Measurements from ENCODE around the gene SLC22A7.
A peak's percentile ranks its signal among the peaks of the same experiment; 100 is the strongest.

Gene SLC22A7

GRCh38 chr6:43268782-43269272 lies 29.2 kb upstream of the SLC22A7 start:
- POLR2A ChIA-PET: interaction anchor here (2.3 kb wide), 1 partner anchor 22 kb away, joined by 5 read pairs; no protein-coding TSS in a partner anchor
- DNase-seq (ENCODE audit: extremely low spot score): no peak
- TF ChIP-seq NFRKB (IDR thresholded peaks at IDR 0.05) (no peak), ZNF384 (IDR thresholded peaks at IDR 0.05) (no peak), L3MBTL2 (conservative IDR thresholded peaks at IDR 0.05) (no peak), CTBP1 (IDR thresholded peaks at IDR 0.05; ENCODE audit: borderline replicate concordance) (no peak)
- CTCF ChIA-PET: interaction anchor here (1.0 to 1.1 kb wide), 2 partner anchors 17 to 40 kb away, joined by 3 to 4 read pairs; partner anchors contain the start of gene DNPH1

- TF ChIP-seq LEF1 (IDR thresholded peaks at IDR 0.05; ENCODE audit: borderline replicate concordance) (no peak), SP1 (IDR thresholded peaks at IDR 0.05) (no peak), L3MBTL2 (conservative IDR thresholded peaks at IDR 0.05) (peak; percentile 50; the same call in 1 of the 2 replicates), HDGF (IDR thresholded peaks at IDR 0.05; ENCODE audit: borderline replicate concordance) (no peak)
- CTCF ChIA-PET: interaction anchor here (1.0 kb wide), 1 partner anchor 18 kb away, joined by 4 read pairs; no protein-coding TSS in a partner anchor
- POLR2A ChIA-PET: interaction anchor here (0.7 to 2.3 kb wide), 2 partner anchors 22 to 810 kb away, joined by 3 to 5 read pairs; no protein-coding TSS in a partner anchor
- peak; percentile 30 for DNase-seq (ENCODE audit: extremely low spot score)
Observed at GRCh38 chr6:43269273-43270007, 28.6 kb upstream of the SLC22A7 start.

GRCh38 chr6:43271103-43271815 lies 26.8 kb upstream of the SLC22A7 start:
- TF ChIP-seq BHLHE40 (IDR thresholded peaks at IDR 0.05; ENCODE audit: borderline replicate concordance) (no peak), ELF4 (IDR thresholded peaks at IDR 0.05) (no peak), SUZ12 (IDR thresholded peaks at IDR 0.05) (no peak), NFRKB (IDR thresholded peaks at IDR 0.05) (no peak), SP1 (IDR thresholded peaks at IDR 0.05) (no peak), ZNF384 (IDR thresholded peaks at IDR 0.05) (no peak), FOXA1 (IDR thresholded peaks at IDR 0.05) (no peak), FOXK2 (IDR thresholded peaks at IDR 0.05) (no peak), TARDBP (IDR thresholded peaks at IDR 0.05) (no peak), HDGF (IDR thresholded peaks at IDR 0.05; ENCODE audit: borderline replicate concordance) (no peak), FOXM1 (IDR thresholded peaks at IDR 0.05; ENCODE audit: borderline replicate concordance) (no peak), CTBP1 (IDR thresholded peaks at IDR 0.05; ENCODE audit: borderline replicate concordance) (no peak), LEF1 (IDR thresholded peaks at IDR 0.05; ENCODE audit: borderline replicate concordance) (no peak), L3MBTL2 (conservative IDR thresholded peaks at IDR 0.05) (no peak), ARNT (IDR thresholded peaks at IDR 0.05) (no peak), PKNOX1 (IDR thresholded peaks at IDR 0.05) (no peak)
- CTCF ChIA-PET: interaction anchor here (0.6 kb wide), 1 partner anchor 15 kb away, joined by 3 read pairs; no protein-coding TSS in a partner anchor
- no peak for DNase-seq (ENCODE audit: extremely low spot score)
- POLR2A ChIA-PET: interaction anchor here (1.0 to 1.2 kb wide), 2 partner anchors 8 to 25 kb away, joined by 3 read pairs; no protein-coding TSS in a partner anchor

- CTCF ChIA-PET: interaction anchor here (0.6 kb wide), 1 partner anchor 15 kb away, joined by 3 read pairs; no protein-coding TSS in a partner anchor
- POLR2A ChIA-PET: interaction anchor here (1.0 to 1.2 kb wide), 2 partner anchors 8 to 25 kb away, joined by 3 read pairs; no protein-coding TSS in a partner anchor
- no peak for DNase-seq (ENCODE audit: extremely low spot score)
- TF ChIP-seq BHLHE40 (IDR thresholded peaks at IDR 0.05; ENCODE audit: borderline replicate concordance): no peak
- TF ChIP-seq ARNT (IDR thresholded peaks at IDR 0.05): no peak
- TF ChIP-seq FOXA1 (IDR thresholded peaks at IDR 0.05): no peak
- no peak for TF ChIP-seq ELF4 (IDR thresholded peaks at IDR 0.05)
- TF ChIP-seq FOXK2 (IDR thresholded peaks at IDR 0.05): no peak
- TF ChIP-seq HDGF (IDR thresholded peaks at IDR 0.05; ENCODE audit: borderline replicate concordance): no peak
- no peak for TF ChIP-seq SUZ12 (IDR thresholded peaks at IDR 0.05)
- TF ChIP-seq CTBP1 (IDR thresholded peaks at IDR 0.05; ENCODE audit: borderline replicate concordance): no peak
- no peak for TF ChIP-seq NFRKB (IDR thresholded peaks at IDR 0.05)
- no peak for TF ChIP-seq SP1 (IDR thresholded peaks at IDR 0.05)
- TF ChIP-seq FOXM1 (IDR thresholded peaks at IDR 0.05; ENCODE audit: borderline replicate concordance): no peak
- TF ChIP-seq L3MBTL2 (conservative IDR thresholded peaks at IDR 0.05): no peak
Observed at GRCh38 chr6:43271944-43272343, 26.1 kb upstream of the SLC22A7 start.

GRCh38 chr6:43273707-43274106 lies 24.4 kb upstream of the SLC22A7 start:
- CTCF ChIA-PET: no interaction called here
- POLR2A ChIA-PET: no interaction called here
- no peak for DNase-seq (ENCODE audit: extremely low spot score)

More at GRCh38 chr6:43273707-43274106, 24.4 kb upstream of the SLC22A7 start:
- TF ChIP-seq FOXA1 (IDR thresholded peaks at IDR 0.05) (no peak), CTBP1 (IDR thresholded peaks at IDR 0.05; ENCODE audit: borderline replicate concordance) (no peak), TARDBP (IDR thresholded peaks at IDR 0.05) (no peak), HDGF (IDR thresholded peaks at IDR 0.05; ENCODE audit: borderline replicate concordance) (no peak), BHLHE40 (IDR thresholded peaks at IDR 0.05; ENCODE audit: borderline replicate concordance) (no peak), ARNT (IDR thresholded peaks at IDR 0.05) (no peak), SUZ12 (IDR thresholded peaks at IDR 0.05) (no peak), FOXK2 (IDR thresholded peaks at IDR 0.05) (no peak), PKNOX1 (IDR thresholded peaks at IDR 0.05) (no peak), SP1 (IDR thresholded peaks at IDR 0.05) (no peak), FOXM1 (IDR thresholded peaks at IDR 0.05; ENCODE audit: borderline replicate concordance) (no peak), ELF4 (IDR thresholded peaks at IDR 0.05) (no peak), ZNF384 (IDR thresholded peaks at IDR 0.05) (no peak), LEF1 (IDR thresholded peaks at IDR 0.05; ENCODE audit: borderline replicate concordance) (no peak), NFRKB (IDR thresholded peaks at IDR 0.05) (no peak), L3MBTL2 (conservative IDR thresholded peaks at IDR 0.05) (no peak)
